Tibial nerve (tissue), 4 donors: ENCODE data around the gene GNA12.

ENCODE experiments used
- EP300 ChIP-seq, 2 donors: sonication (generic); formaldehyde crosslinking; IDR thresholded peaks; one replicate each; pipeline ENCODE4 v1.6.1; 2017; ENCODE audit warnings: antibody characterized with exemption in 2 of 2, mild to moderate bottlenecking in 1 of 2
- POLR2A ChIP-seq, 2 donors: fragments of 450-650 bp; IDR thresholded peaks; one replicate each; pipeline ENCODE4 v1.6.1; 2017; ENCODE audit warnings: antibody characterized with exemption in 2 of 2, mild to moderate bottlenecking in 2 of 2, moderate library complexity in 2 of 2
- TF ChIP-seq, protein P1 (sequence below), 5 experiments: fragments of 200-600 bp in 3 of 5; fragments of 450-650 bp in 2 of 5; sonication (generic) in 3 of 5; IDR thresholded peaks; one replicate each; pipeline ENCODE4 v1.5.1; 2016 to 2019; ENCODE audit warnings: antibody characterized with exemption in 5 of 5, mild to moderate bottlenecking in 3 of 5, moderate library complexity in 2 of 5

- TF ChIP-seq EP300 (IDR thresholded peaks at IDR 0.05), result no peak
- TF ChIP-seq, protein P1, sequence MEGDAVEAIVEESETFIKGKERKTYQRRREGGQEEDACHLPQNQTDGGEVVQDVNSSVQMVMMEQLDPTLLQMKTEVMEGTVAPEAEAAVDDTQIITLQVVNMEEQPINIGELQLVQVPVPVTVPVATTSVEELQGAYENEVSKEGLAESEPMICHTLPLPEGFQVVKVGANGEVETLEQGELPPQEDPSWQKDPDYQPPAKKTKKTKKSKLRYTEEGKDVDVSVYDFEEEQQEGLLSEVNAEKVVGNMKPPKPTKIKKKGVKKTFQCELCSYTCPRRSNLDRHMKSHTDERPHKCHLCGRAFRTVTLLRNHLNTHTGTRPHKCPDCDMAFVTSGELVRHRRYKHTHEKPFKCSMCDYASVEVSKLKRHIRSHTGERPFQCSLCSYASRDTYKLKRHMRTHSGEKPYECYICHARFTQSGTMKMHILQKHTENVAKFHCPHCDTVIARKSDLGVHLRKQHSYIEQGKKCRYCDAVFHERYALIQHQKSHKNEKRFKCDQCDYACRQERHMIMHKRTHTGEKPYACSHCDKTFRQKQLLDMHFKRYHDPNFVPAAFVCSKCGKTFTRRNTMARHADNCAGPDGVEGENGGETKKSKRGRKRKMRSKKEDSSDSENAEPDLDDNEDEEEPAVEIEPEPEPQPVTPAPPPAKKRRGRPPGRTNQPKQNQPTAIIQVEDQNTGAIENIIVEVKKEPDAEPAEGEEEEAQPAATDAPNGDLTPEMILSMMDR (IDR thresholded peaks at IDR 0.05), result no peak
- TF ChIP-seq POLR2A (IDR thresholded peaks at IDR 0.05), result no peak
Observed at GRCh38 chr7:2785071-2785500, 59.0 kb downstream of the GNA12 start.
